K562 (cell line): ENCODE results near the gene STX18. TPM values are rescaled to one million over a fixed set of nuclear protein-coding genes. Genes with fewer than 3 reads are reported as not detected.

ENCODE experiments used
- BRF1 ChIP-seq: IDR thresholded peaks from 3 replicates; pipeline ENCODE4 v1.6.1; 2011; ENCODE audit warnings: borderline replicate concordance, mild to moderate bottlenecking; ENCODE audit not compliant: insufficient read length; ENCODE audit errors: extremely low read depth
- CBFA2T3 ChIP-seq: fragments of 450-650 bp; IDR thresholded peaks from 2 replicates; pipeline ENCODE4 v1.6.1; 2017
- ELF2 ChIP-seq: fragments of 250-450 bp; sonication (Bioruptor Pico); IDR thresholded peaks from 2 replicates; pipeline ENCODE4 v1.5.0; 2021; ENCODE audit warnings: mild to moderate bottlenecking
- ESRRB ChIP-seq: fragments of 250-450 bp; sonication (Bioruptor Pico); IDR thresholded peaks from 2 replicates; pipeline ENCODE4 v1.5.0; 2020; ENCODE audit warnings: mild to moderate bottlenecking, moderate library complexity, borderline replicate concordance
- GTF2A2 ChIP-seq: IDR thresholded peaks from 2 replicates; pipeline ENCODE4 v1.6.1; 2016; ENCODE audit warnings: mild to moderate bottlenecking, missing genetic modification characterization, missing compliant biosample characterization
- HINFP ChIP-seq: fragments of 450-650 bp; conservative IDR thresholded peaks from 2 replicates; pipeline ENCODE4 v1.6.1; 2016; ENCODE audit warnings: missing genetic modification characterization, low read depth, mild to moderate bottlenecking, control low read depth, missing compliant biosample characterization
- IFI16 ChIP-seq: fragments of 250-450 bp; sonication (Bioruptor Pico); IDR thresholded peaks from 2 replicates; pipeline ENCODE4 v2.1.2; 2022; ENCODE audit warnings: mild to moderate bottlenecking, inconsistent platforms
- KAT2B ChIP-seq: IDR thresholded peaks from one replicate; pipeline ENCODE4 v1.6.1; 2012; ENCODE audit warnings: low read depth, mild to moderate bottlenecking, control low read depth, inconsistent platforms, low read length, moderate library complexity
- LARP7 ChIP-seq: fragments of 450-650 bp; IDR thresholded peaks from 2 replicates; pipeline ENCODE4 v1.6.1; 2016
- MCM2 ChIP-seq: fragments of 450-650 bp; IDR thresholded peaks from 2 replicates; pipeline ENCODE4 v1.6.1; 2017; ENCODE audit warnings: low read depth, mild to moderate bottlenecking
- MCM5 ChIP-seq: fragments of 450-650 bp; IDR thresholded peaks from 2 replicates; pipeline ENCODE4 v1.6.1; 2016; ENCODE audit warnings: low read depth
- NCOA2 ChIP-seq, 2 experiments: fragments of 450-650 bp; IDR thresholded peaks; 2 replicates each; pipeline ENCODE4 v1.6.1; 2018; ENCODE audit warnings: mild to moderate bottlenecking in 2 of 2, moderate library complexity in 1 of 2; ENCODE audit not compliant: partially characterized antibody in 2 of 2
- NFXL1 ChIP-seq: fragments of 450-650 bp; formaldehyde crosslinking; IDR thresholded peaks from 2 replicates; pipeline ENCODE4 v1.4.0; 2021; ENCODE audit warnings: mild to moderate bottlenecking
- NFYB ChIP-seq: IDR thresholded peaks from 2 replicates; pipeline ENCODE4 v1.6.1; 2011; ENCODE audit warnings: mild to moderate bottlenecking, moderate library complexity; ENCODE audit not compliant: insufficient read length; ENCODE audit errors: extremely low read depth
- PRPF4 ChIP-seq: fragments of 200-400 bp; formaldehyde crosslinking; IDR thresholded peaks from one replicate; pipeline ENCODE4 v1.6.1; 2017; ENCODE audit warnings: low read length, low read depth, mild to moderate bottlenecking; ENCODE audit not compliant: insufficient read depth, poor library complexity, severe bottlenecking
- PTRF ChIP-seq: fragments of 450-650 bp; IDR thresholded peaks from 2 replicates; pipeline ENCODE4 v1.6.1; 2016; ENCODE audit warnings: mild to moderate bottlenecking, missing genetic modification characterization, missing compliant biosample characterization
- RBBP5 ChIP-seq: fragments of 200-600 bp; sonication (generic); IDR thresholded peaks from 2 replicates; pipeline ENCODE4 v1.6.1; 2012; ENCODE audit warnings: borderline replicate concordance, mild to moderate bottlenecking, low read length, control low read depth, inconsistent platforms; ENCODE audit not compliant: insufficient read depth, poor library complexity, severe bottlenecking
- TCF7 ChIP-seq: sonication (generic); IDR thresholded peaks from 2 replicates; pipeline ENCODE4 v1.6.1; 2016; ENCODE audit warnings: antibody characterized with exemption, borderline replicate concordance
- TCFL5 ChIP-seq: fragments of 250-450 bp; sonication (Bioruptor Pico); conservative IDR thresholded peaks from 2 replicates; pipeline ENCODE4 v1.6.1; 2021; ENCODE audit warnings: mild to moderate bottlenecking, moderate library complexity, matching md5 sums
- THRB ChIP-seq: fragments of 450-650 bp; formaldehyde crosslinking; conservative IDR thresholded peaks from 2 replicates; pipeline ENCODE4 v1.4.0; 2022; ENCODE audit warnings: mild to moderate bottlenecking, missing genetic modification characterization
- ZBTB1 ChIP-seq: sonication (generic); formaldehyde crosslinking; IDR thresholded peaks from 2 replicates; pipeline ENCODE4 v1.8.1; 2023; ENCODE audit warnings: missing genetic modification reagents, low read depth, mild to moderate bottlenecking, borderline replicate concordance
- ZKSCAN3 ChIP-seq: fragments of 250-450 bp; sonication (Bioruptor Pico); IDR thresholded peaks from 2 replicates; pipeline ENCODE4 v1.4.0; 2020
- ZNF224 ChIP-seq: sonication (generic); formaldehyde crosslinking; IDR thresholded peaks from 2 replicates; pipeline ENCODE4 v1.8.0; 2022; ENCODE audit warnings: mild to moderate bottlenecking, missing genetic modification reagents
- ZNF449 ChIP-seq: fragments of 250-450 bp; sonication (Bioruptor Pico); IDR thresholded peaks from 2 replicates; pipeline ENCODE4 v1.8.0; 2022; ENCODE audit warnings: moderate library complexity, mild to moderate bottlenecking, inconsistent platforms
- ZNF583 ChIP-seq: fragments of 250-450 bp; sonication (Bioruptor Pico); IDR thresholded peaks from 2 replicates; pipeline ENCODE4 v1.4.0; 2020
- polyA plus RNA-seq, 8 experiments: library from polyadenylated mRNA; depleted of rRNA in 4 of 8; stranded (reverse) in 5 of 8; unstranded in 3 of 8; fragments of >200 nt; fragmentation: Nextera tagmentation in 2 of 8; fragmentation: Illumina TruSeq in 1 of 8; extraction: Ambion mirVana in 2 of 8; extraction: Trizol in 1 of 8; gene quantifications; 2 replicates each; pipeline versions ENCODE4 v1.2.1 to v1.2.3, GENCODE V29; 2011 to 2014; ENCODE audit warnings: inconsistent platforms in 1 of 8, missing spikeins in 1 of 8
- total RNA-seq, 7 experiments: library from RNA; depleted of rRNA in 6 of 7; stranded (reverse); fragments of >200 nt in 6 of 7; fragmentation: Illumina TruSeq in 2 of 7; extraction: Trizol in 2 of 7; gene quantifications; 2 replicates each; pipeline versions ENCODE4 v1.2.1 to v1.2.3, GENCODE V29; 2011 to 2021; ENCODE audit warnings: low replicate concordance in 1 of 7
- TF ChIP-seq, protein P1 (sequence below): fragments of 250-450 bp; sonication (Bioruptor Pico); IDR thresholded peaks from 2 replicates; pipeline ENCODE4 v1.8.0; 2022; ENCODE audit warnings: moderate library complexity, mild to moderate bottlenecking, inconsistent platforms

The STX18 gene
- total and polyA plus RNA-seq, 9 of the 15 experiments (the other 6 are each of a cell fraction or from before 2014, with no cell fraction given): 6.2 to 41.7 (median 22.7) TPM

DNA sequence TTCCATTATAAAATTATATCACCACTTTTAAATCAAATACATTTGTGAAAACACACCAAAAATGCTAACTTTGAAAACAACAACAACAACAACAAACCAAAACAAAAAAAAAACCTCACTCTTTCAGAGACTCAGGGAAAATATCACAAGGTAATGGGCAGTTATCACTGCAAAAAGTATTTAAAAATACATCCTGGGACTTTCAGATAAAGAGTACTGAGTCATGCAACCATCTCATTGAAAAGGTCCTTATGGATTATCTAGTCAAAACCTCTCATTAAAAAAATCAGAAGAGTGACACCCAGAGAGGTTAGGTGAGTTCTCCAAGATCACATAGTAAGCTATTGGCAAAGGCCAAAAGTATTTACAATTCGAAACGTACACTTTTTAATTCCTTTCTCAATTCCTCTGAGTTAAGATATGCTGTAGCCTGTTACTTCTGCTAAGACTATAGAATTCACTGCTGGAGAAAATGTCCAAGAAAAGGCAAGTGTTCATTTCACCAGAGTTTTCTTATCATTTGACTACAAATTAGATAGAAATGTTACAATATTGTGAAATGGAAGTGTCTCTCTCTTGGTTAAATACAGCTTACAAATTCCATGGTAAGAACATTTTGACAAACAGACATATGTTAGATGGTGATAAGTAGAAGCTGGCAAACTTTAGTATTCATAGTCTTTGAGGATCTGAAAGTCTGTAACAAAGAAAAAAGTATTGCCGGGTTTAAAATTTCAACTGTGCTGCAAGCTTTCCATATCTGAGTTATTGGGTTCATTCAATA, 9.3 kb downstream of the STX18 start (continued):
- TF ChIP-seq ZKSCAN3: no peak
- no peak for TF ChIP-seq PTRF (tag)
- TF ChIP-seq CBFA2T3: peak; percentile 93
- TF ChIP-seq, protein P1, sequence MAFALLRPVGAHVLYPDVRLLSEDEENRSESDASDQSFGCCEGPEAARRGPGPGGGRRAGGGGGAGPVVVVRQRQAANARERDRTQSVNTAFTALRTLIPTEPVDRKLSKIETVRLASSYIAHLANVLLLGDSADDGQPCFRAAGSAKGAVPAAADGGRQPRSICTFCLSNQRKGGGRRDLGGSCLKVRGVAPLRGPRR (CRISPR knock-in tag): no peak
- no peak for TF ChIP-seq BRF1
- no peak for TF ChIP-seq ZNF224 (CRISPR knock-in tag)
- no peak for TF ChIP-seq NFYB
- no peak for TF ChIP-seq MCM5
- no peak for TF ChIP-seq ESRRB (CRISPR knock-in tag)
- TF ChIP-seq PRPF4: no peak
- no peak for TF ChIP-seq TCF7
- TF ChIP-seq KAT2B: no peak
- no peak for TF ChIP-seq MCM2
- TF ChIP-seq LARP7: no peak
- no peak for TF ChIP-seq NCOA2 (IDR thresholded peaks at IDR 0.05; ENCODE audit: partially characterized antibody in 2 of 2)
- TF ChIP-seq ZNF449 (CRISPR knock-in tag): no peak
- no peak for TF ChIP-seq GTF2A2 (tag)
- TF ChIP-seq ZBTB1 (CRISPR knock-in tag): no peak
- no peak for TF ChIP-seq NFXL1 (CRISPR knock-in tag)
- TF ChIP-seq RBBP5: no peak
- TF ChIP-seq IFI16 (CRISPR knock-in tag): no peak
- no peak for TF ChIP-seq TCFL5 (CRISPR knock-in tag)
- TF ChIP-seq HINFP (tag): no peak
- TF ChIP-seq ZNF583 (CRISPR knock-in tag): no peak
- TF ChIP-seq THRB (CRISPR knock-in tag): no peak
- TF ChIP-seq ELF2 (CRISPR knock-in tag): no peak
